Measurements from ENCODE around the gene JMJD1C.
"Not testable (repeated sequence)": the region's sequence is repeated elsewhere in the genome, so short reads cannot be mapped to it uniquely, and the experiment has no call there.

Gene JMJD1C

GRCh38 chr10:63396133-63396761 lies 69.5 kb downstream of the JMJD1C start:
- no peak for DNase-seq

DNA sequence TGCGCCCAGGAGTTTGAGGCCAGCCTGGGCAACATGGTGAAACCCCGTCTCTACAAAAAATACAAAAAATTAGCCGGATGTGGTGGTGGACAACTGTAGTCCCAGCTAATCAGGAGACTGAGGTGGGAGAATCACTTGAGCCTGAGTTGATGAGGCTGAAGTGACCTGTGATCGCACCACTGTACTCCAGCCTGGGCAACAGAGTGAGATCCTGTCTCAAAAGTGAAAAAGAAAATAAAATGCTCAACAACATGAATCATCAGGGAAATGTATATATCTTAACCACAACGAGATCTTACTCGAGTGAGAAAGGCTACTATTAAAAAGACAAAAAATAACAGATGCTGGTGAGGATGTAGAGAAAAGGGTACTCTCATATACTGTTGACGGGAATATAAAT lies 72.7 kb downstream of the JMJD1C start:
- DNase-seq = no peak

DNA sequence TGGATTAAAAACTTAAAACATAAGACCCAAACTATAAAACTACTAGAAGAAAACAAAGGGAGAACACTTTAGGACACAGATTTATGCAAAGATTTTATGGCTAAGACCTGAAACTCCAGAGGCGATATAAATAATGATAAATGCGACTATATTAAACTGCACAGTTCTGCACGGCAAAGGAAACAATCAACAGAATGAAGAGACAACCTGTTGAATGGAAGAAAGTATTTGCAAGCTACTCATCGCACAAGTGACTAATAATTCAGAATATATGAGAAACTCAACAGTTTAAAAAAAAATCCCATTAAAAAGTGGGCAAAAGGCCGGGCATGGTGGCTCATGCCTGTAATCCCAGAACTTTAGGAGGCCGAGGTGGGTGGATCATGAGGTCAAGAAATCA lies 73.6 kb downstream of the JMJD1C start:
- no peak for DNase-seq

DNA sequence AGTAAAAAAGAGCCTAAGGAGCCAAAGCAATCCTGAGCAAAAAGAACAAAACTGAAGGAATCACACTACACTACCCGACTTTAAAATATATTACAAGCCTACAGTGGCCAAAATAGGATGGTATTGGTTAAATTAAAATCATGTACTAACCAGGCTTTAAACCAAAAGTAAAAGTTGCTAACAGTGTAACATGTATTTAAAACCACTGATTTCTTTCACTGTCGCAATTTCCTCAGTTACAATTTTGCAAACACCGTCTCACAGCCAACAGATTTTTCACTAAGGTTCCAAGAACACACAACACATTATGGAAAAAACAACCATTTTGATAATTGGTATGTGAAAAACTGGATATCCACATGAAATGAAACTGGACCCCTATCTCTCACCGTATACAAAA lies 74.0 kb downstream of the JMJD1C start:
- no peak for DNase-seq

DNA sequence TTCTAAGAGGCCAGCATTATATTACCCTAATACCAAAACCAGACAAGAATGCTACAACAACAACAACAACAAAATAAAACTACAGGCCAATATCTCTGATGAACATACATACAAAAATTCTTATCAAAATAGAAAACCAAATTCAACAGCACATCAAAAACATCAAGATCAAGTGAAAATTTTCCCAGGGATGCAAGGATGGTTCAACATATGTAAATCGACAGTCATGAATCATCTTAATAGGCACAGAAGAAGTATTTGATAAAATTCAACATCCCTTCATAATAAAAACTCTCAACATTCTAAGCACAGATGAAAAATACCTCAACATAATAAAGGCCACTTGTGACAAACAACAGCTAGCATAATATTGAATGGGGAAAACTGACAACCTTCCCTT lies 75.3 kb downstream of the JMJD1C start:
- DNase-seq = no peak

- no peak for DNase-seq
These were observed 77.3 kb downstream of the JMJD1C start for GRCh38 chr10:63388421-63389031.

DNA sequence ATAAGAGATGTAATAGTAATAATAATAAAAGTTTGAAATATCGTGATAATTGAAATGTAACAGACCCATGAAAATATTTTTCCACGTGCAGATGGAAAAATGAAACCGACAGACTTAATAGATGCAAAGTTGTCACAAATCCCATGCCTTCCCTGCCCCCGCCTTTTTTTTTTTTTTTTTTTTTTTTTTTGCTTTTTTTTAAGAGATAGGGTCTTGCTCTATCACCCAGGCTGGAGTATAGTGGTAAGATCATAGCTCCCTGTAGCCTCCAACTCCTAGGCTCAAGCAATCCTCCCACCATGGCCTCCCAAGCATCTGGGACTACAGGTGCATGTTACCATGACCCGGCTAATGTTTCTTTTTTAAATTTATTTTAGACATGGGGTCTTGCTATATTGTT lies 80.5 kb downstream of the JMJD1C start:
- DNase-seq = no peak

GRCh38 chr10:63384675-63385074 lies 81.1 kb downstream of the JMJD1C start:
- no peak for DNase-seq

DNA sequence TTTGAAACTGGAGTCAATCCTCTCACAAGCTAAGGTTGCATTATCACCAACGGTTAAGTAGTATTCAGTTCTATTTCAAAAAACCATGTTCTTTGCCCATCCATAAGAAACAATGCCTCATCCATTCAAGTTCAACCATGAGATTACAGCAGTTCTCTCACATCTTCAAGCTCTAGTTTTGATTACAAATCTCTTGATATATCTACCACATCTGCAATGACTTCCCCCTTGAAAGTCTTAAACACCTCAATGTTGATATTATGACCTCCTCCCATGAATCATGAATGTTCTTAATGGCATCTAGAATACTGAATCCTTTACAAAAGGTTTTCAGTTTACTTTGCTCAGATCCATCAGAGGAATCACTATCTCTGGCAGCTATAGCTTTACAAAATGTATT lies 81.8 kb downstream of the JMJD1C start:
- no peak for DNase-seq

GRCh38 chr10:63383141-63383540 lies 82.6 kb downstream of the JMJD1C start:
- DNase-seq = no peak

DNA sequence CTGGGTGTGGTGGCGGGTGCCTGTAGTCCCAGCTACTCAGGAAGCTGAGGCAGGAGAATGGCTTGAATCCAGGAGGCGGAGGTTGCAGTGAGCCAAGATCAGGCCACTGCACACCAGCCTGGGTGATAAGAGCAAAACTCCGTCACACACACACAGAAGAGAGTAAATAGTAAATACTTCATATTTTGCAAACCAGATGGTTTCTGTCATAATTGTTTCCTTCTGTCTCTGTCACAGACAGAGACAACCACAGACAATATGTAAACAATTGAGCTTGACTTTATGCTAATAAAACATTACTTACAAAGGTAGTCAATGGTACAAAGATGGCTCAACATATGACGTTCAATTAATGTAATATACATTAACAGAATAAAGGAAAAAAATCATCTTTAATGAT lies 83.7 kb downstream of the JMJD1C start:
- DNase-seq = no peak

- DNase-seq = not testable (repeated sequence)
These were observed 88.5 kb downstream of the JMJD1C start for GRCh38 chr10:63377305-63377661.

DNA sequence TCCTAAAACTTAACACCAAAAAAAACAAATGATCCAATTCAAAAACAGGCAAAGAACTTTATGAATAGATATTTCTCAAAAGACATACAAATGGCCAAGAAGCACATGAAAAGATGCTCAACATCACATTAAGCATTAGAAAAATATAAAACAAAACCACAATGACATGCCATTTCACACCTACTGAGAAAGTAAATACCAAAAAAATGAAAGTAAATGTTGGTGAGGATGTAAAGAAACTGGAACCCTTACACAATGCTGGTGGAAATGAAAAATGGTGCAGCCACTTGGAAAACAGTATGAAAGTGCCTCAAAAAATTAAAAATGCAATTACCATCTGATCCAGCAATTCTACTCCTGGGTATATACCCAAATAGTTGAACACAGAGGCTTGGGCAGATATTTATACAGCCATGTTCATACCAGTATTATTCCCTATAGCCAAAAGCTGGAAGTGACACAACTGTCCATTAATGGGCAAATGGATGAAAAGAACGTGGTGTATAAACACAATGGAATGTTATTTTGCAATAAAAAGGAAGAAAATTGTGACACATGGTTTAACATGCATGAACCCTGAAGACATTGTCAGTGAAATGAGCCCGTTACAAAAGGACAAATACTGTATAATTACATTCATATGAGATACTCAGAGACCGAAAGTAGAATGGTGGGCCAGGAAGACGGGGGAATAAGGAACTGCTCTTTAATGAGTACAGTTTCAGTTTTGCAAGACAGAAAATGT lies 89.0 kb downstream of the JMJD1C start:
- DNase-seq = no peak

- no peak for DNase-seq
These were observed 89.9 kb downstream of the JMJD1C start for GRCh38 chr10:63375859-63376258.

DNA sequence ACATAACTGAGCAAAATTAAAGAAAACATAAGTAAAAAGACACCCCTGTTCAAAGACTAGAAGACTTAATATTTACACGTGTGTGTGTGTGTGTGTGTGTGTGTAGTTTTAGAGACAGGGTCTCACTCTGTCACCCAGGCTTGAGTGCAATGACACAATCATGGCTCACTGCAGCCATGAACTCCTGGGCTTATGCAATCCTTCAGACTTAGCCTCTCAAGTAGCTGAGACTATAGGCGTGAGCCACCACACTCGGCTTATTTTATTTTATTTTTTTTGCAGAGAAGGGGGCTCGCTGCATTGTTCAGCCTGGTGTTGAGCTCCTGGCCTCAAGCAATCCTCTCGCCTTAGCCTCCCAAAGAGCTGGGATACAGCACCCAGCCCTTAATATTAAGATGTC lies 90.3 kb downstream of the JMJD1C start:
- DNase-seq = no peak

- no peak for DNase-seq
These were observed 90.8 kb downstream of the JMJD1C start for GRCh38 chr10:63374991-63375390.

DNA sequence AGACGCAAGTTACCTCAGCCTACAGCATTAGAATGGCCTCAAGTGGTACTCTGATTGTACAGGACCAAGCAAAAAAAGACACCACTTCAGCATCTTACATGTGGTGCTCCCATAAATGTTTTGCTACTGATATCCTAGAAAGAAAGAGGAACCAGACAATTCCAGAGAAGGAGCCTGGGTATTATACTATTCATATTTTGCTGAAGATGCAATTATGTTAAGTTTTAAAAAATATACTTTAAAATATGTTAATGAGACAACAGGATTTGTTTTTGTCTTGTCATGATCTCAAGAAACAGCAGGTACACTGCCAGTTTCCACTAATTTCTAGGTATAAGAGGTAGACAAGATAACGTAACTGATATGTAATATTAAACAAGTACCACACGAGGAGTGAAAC lies 92.6 kb downstream of the JMJD1C start:
- DNase-seq = no peak

DNA sequence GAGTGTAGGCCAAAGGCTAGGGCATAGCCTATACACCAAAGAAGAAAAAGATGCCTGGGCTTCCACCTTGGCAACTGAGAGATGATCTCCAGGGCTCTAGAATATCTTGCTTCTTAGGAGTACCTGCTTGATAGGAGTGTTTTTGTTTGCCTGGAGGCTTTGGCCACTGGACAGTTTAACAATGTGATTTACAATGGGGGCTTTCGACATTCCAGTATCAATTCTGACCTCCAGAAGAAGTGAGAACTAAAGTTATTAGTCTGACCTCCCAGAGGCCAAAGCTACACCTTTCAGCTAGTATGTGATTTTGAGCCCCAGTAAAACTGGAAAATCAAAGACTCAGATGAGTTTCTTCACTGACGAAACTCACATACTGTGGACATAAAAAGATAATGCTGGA lies 96.1 kb downstream of the JMJD1C start:
- DNase-seq = no peak

- DNase-seq = no peak
These were observed 97.4 kb downstream of the JMJD1C start for GRCh38 chr10:63368365-63368764.

DNA sequence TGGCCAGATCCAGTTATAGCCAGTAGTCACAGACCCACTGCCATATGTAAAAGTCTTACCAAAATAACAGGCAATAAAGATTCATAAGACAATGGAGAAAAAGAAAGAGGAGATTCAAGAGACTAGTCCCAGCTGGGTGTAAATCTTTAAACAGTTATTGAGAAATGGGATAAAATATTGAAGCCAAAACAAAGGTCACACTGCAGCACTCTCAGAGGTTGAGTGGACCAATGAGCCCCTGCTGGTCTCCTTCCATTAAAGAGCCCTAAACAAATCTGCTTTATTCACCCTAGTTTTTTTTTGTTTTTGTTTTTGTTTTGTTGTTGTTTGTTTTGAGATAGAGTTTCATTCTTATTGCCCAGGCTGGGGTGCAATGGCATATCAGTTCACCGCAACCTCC lies 98.8 kb downstream of the JMJD1C start:
- DNase-seq = no peak

GRCh38 chr10:63365976-63366765 lies 99.6 kb downstream of the JMJD1C start:
- no peak for DNase-seq

DNA sequence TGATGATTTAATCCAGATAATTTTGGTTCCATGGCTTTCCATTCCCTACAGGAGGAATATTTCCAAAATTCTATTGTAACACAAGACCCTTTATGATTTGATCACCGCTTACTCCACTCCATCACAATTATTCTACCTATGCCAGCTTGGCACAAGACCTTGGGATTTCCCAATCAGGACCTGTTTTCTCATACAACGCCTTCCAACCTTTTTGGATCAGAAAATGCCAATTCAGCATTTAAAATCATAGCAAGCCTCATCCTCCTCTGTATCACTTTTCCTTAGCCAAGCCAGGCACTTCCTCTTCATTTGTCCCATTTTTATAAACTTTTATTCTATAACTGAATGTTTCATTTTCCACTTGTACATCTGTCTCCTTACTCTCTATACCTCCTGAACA lies 100.9 kb downstream of the JMJD1C start:
- DNase-seq = no peak

DNA sequence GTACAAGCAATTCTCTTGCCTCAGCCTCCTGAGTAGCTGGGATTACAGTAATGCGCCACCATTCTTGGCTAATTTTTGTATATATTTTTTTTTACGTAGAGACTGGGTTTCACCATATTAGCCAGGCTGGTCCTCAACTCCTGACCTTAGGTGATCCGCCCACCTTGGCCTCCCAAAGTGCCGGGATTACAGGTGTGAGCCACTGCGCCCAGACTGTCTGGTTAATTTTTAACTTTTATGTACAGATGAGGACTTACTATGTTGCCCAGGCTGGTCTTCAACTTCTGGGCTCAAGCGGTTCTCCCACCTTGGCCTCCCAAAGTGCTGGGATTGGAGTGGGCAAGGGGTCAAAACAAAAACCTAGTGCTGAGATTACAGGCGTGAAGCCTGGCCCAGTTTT lies 101.8 kb downstream of the JMJD1C start:
- no peak for DNase-seq

- no peak for DNase-seq
These were observed 110.1 kb downstream of the JMJD1C start for GRCh38 chr10:63355682-63356081.
